ENCODE data around the gene INO80B.

The INO80B gene

GRCh38 chr2:74471332-74472065, 16.6 kb downstream of the INO80B start:
- no peak for TF ChIP-seq CTCF (conservative IDR thresholded peaks at IDR 0.05)
- H3K27ac ChIP-seq: peak overlapping the region; percentile 97

GRCh38 chr2:74472086-74472944, 17.4 kb downstream of the INO80B start, which contains the start of gene MRPL53:
TSS of gene MRPL53 (minus strand) at chr2:74472680. CDS start at chr2:74472660, 20 bp downstream.
- no peak for TF ChIP-seq CTCF (conservative IDR thresholded peaks at IDR 0.05)
- H3K27ac ChIP-seq: peak within 1 kb of the TSS; percentile 97

GRCh38 chr2:74472945-74473258, 18.0 kb downstream of the INO80B start:
- H3K27ac ChIP-seq: peak overlapping the region; percentile 97
- no peak for TF ChIP-seq CTCF (conservative IDR thresholded peaks at IDR 0.05)

GRCh38 chr2:74474481-74474880, 19.6 kb downstream of the INO80B start:
- no peak for TF ChIP-seq CTCF (conservative IDR thresholded peaks at IDR 0.05)
- H3K27ac ChIP-seq: no peak overlapping the region

- TF ChIP-seq CTCF (conservative IDR thresholded peaks at IDR 0.05): no peak
- H3K27ac ChIP-seq: no peak overlapping the region
These were observed 20.0 kb downstream of the INO80B start for GRCh38 chr2:74474899-74475298.

- no peak for TF ChIP-seq CTCF (conservative IDR thresholded peaks at IDR 0.05)
- H3K27ac ChIP-seq: peak overlapping the region; percentile 86
These were observed 26.5 kb downstream of the INO80B start for GRCh38 chr2:74481431-74481830.

GRCh38 chr2:74481961-74482800, 27.3 kb downstream of the INO80B start:
- H3K27ac ChIP-seq: peak overlapping the region; percentile 86

More at GRCh38 chr2:74481961-74482800, 27.3 kb downstream of the INO80B start:
- no peak for TF ChIP-seq CTCF (conservative IDR thresholded peaks at IDR 0.05)
